Neuronal stem cell (in vitro differentiated cells): ENCODE results near the gene GREB1.

Source experiments
- DNase-seq: peaks from one replicate; pipeline ENCODE4 v3.0.0-alpha.2; 2013; ENCODE audit warnings: low spot score
- H2AFZ ChIP-seq: one replicate; pipeline ENCODE4 v1.6.1; 2013; ENCODE audit warnings: mild to moderate bottlenecking, low read length, inconsistent platforms
- H2AK5ac ChIP-seq: 2 replicates; pipeline ENCODE4 v1.6.1; 2013; ENCODE audit warnings: low read depth, mild to moderate bottlenecking, inconsistent platforms, low read length, moderate library complexity, mixed read lengths
- H2BK120ac ChIP-seq: 2 replicates; pipeline ENCODE4 v1.6.1; 2013; ENCODE audit warnings: low read depth, mild to moderate bottlenecking, inconsistent platforms, low read length, moderate library complexity, mixed read lengths
- H2BK12ac ChIP-seq: one replicate; pipeline ENCODE4 v1.6.1; 2013; ENCODE audit warnings: low read length, inconsistent platforms
- H2BK15ac ChIP-seq: 2 replicates; pipeline ENCODE4 v1.6.1; 2013; ENCODE audit warnings: mild to moderate bottlenecking, low read length, inconsistent platforms, mixed read lengths
- H2BK5ac ChIP-seq: one replicate; pipeline ENCODE4 v1.6.1; 2013; ENCODE audit warnings: inconsistent platforms, mild to moderate bottlenecking, low read length, moderate library complexity
- H3K14ac ChIP-seq: one replicate; pipeline ENCODE4 v1.6.1; 2013; ENCODE audit warnings: low read length, inconsistent platforms
- H3K18ac ChIP-seq: 2 replicates; pipeline ENCODE4 v1.6.1; 2013; ENCODE audit warnings: low read length, inconsistent platforms
- H3K23ac ChIP-seq: 2 replicates; pipeline ENCODE4 v1.6.1; 2013; ENCODE audit warnings: low read depth, mild to moderate bottlenecking, mixed read lengths, low read length, inconsistent platforms; ENCODE audit not compliant: poor library complexity
- H3K27ac ChIP-seq: replicated peaks from 3 replicates; pipeline ENCODE4 v1.5.1; 2013; ENCODE audit warnings: low read length, inconsistent platforms
- H3K27me3 ChIP-seq, 3 experiments: 2 replicates each; pipeline ENCODE4 v1.6.1; 2013; ENCODE audit warnings: low read length in 3 of 3, mild to moderate bottlenecking in 2 of 3, inconsistent platforms in 1 of 3, low read depth in 1 of 3, mixed read lengths in 1 of 3, moderate library complexity in 1 of 3; ENCODE audit not compliant: control insufficient read depth in 3 of 3, insufficient read depth in 3 of 3
- H3K36me3 ChIP-seq, 2 donors: replicated peaks in 1 of 2; 2 replicates each; pipeline ENCODE4 v1.6.1; 2013; ENCODE audit warnings: low read length in 2 of 2; ENCODE audit not compliant: control insufficient read depth in 2 of 2, insufficient read depth in 2 of 2
- H3K4ac ChIP-seq: 2 replicates; pipeline ENCODE4 v1.6.1; 2013; ENCODE audit warnings: inconsistent platforms, mild to moderate bottlenecking, low read length, moderate library complexity
- H3K4me1 ChIP-seq, 2 donors: 1 replicate in 1 of 2; 2 replicates in 1 of 2; pipeline ENCODE4 v1.6.1; 2013; ENCODE audit warnings: low read length in 2 of 2, low read depth in 1 of 2; ENCODE audit not compliant: control insufficient read depth in 2 of 2, insufficient read depth in 1 of 2
- H3K4me2 ChIP-seq: one replicate; pipeline ENCODE4 v1.6.1; 2013; ENCODE audit warnings: mild to moderate bottlenecking, low read length, inconsistent platforms; ENCODE audit not compliant: insufficient read depth, poor library complexity, severe bottlenecking
- H3K4me3 ChIP-seq, 2 donors: 2 replicates each; pipeline ENCODE4 v1.5.1; 2013; ENCODE audit warnings: low read length in 2 of 2, mild to moderate bottlenecking in 2 of 2, inconsistent platforms in 1 of 2, moderate library complexity in 1 of 2
- H3K79me1 ChIP-seq: one replicate; pipeline ENCODE4 v1.6.1; 2013; ENCODE audit warnings: low read depth, mild to moderate bottlenecking, inconsistent platforms, low read length, moderate library complexity
- H3K9ac ChIP-seq: one replicate; pipeline ENCODE4 v1.6.1; 2013; ENCODE audit warnings: mild to moderate bottlenecking, low read depth, low read length, inconsistent platforms; ENCODE audit not compliant: poor library complexity
- H3K9me3 ChIP-seq, 2 donors: replicated peaks in 1 of 2; 2 replicates each; pipeline versions ENCODE3 to v1.6.1; 2013; ENCODE audit warnings: low read length in 2 of 2, mild to moderate bottlenecking in 2 of 2, inconsistent platforms in 1 of 2, low read depth in 1 of 2, mixed read lengths in 1 of 2, moderate library complexity in 1 of 2; ENCODE audit not compliant: control insufficient read depth in 2 of 2, insufficient read depth in 1 of 2
- H4K8ac ChIP-seq: one replicate; pipeline ENCODE4 v1.6.1; 2013; ENCODE audit warnings: low read depth, mild to moderate bottlenecking, inconsistent platforms, low read length, moderate library complexity
- H4K91ac ChIP-seq: one replicate; pipeline ENCODE4 v1.6.1; 2013; ENCODE audit warnings: low read length, low read depth, mild to moderate bottlenecking, inconsistent platforms; ENCODE audit not compliant: poor library complexity
- WGBS, 2 donors: extraction: QIAGEN DNeasy Blood & Tissue Kit; methylation state at CpG; one replicate each; pipeline ENCODE4 v1.1.7; 2013; ENCODE audit warnings: missing lambda C conversion rate in 2 of 2, mixed read lengths in 1 of 2; ENCODE audit not compliant: insufficient read length in 2 of 2, insufficient replicate concordance in 1 of 2; ENCODE audit errors: extremely low coverage in 2 of 2; 5-methylcytosine and 5-hydroxymethylcytosine counted together

GREB1 gene

DNA sequence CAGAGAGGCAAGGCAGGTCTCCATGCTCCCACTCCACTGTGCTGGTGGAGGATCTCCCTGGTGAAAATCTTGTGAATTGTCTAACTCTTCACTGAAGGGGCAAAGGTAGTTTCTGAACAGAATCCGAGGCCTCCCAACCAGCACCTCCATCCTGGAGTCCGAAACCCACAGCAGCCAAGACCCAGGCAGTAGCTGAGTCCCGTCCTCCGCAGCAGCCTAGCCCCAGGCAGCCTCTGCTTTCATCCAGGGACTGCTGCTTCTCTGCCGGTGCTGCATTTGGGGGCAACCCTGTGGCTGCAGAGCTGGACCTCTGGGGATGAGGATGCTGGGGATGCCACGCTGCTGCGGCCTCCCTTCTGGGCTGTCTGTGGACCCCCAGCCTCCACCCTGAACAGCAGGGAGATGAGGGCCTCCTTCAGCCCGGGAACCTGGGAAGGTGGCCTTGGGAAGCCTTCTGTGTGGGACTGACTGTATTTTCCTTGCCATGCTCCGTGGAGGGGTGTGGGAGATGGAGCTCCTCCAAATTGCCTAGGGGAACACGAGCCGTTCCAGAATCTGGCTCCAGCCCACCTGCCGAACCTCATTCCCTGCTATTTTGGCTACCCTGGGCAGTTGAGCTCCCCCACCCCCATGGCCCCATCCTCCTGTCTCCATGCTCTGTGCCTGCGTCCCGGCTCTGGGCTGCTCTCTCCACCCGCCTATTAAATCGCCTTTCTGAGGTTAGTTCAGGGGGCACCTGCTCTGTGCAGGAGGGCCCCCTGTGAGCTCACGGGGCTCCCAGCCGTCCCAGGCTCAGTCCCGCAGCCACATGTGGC is 48.2 kb downstream of the GREB1 start:
- Histone ChIP-seq H3K27me3 (no peaks in the 10 kb centered on the region), H3K79me1 (no peaks in the 10 kb centered on the region), H3K18ac (peak overlapping the region; percentile 76), H4K8ac (no peak overlapping the region), H3K36me3 (peaks cover 34 to 98% of the 10 kb centered on the region in 2 donors), H2AFZ (no peak overlapping the region), H3K14ac (peak overlapping the region; percentile 76), H3K4me1 (peaks cover 7 to 9% of the 10 kb centered on the region in 2 donors), H2BK5ac (no peak overlapping the region), H3K27ac (no peak overlapping the region), H3K4ac (peak overlapping the region; percentile 6), H2AK5ac (peak overlapping the region; percentile 33), H3K4me3 (no peak overlapping the region), H3K23ac (no peak overlapping the region), H2BK15ac (no peak overlapping the region), H3K4me2 (no peak overlapping the region), H2BK120ac (no peak overlapping the region), H3K9me3 (no peaks in the 10 kb centered on the region), H4K91ac (no peak overlapping the region), H2BK12ac (no peak overlapping the region), H3K9ac (no peak overlapping the region)
- WGBS, 2 donors: no CpG with 5 or more reads among the region's 19 CpGs
- no peak for DNase-seq

DNA sequence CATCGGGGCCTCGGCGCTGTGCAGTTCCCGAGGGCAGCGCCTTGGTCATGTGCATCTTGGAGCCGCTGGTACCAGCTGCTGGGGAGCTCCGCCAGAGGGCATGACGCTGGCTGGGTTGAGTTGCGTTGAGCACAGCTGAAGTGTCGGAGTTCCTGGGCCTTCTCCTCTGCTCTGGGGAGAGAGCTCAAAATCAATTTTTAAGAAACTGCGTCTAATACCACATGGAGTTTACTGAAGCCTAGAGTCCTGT is 48.7 kb downstream of the GREB1 start:
- no peak overlapping the region for H2BK5ac ChIP-seq
- DNase-seq: no peak
- H2BK12ac ChIP-seq: no peak overlapping the region
- no peaks in the 10 kb centered on the region for H3K27me3 ChIP-seq
- H3K27ac ChIP-seq: no peak overlapping the region
- H3K4me1 ChIP-seq: peaks cover 7 to 9% of the 10 kb centered on the region in 2 donors
- H3K79me1 ChIP-seq: no peaks in the 10 kb centered on the region
- H2AK5ac ChIP-seq: no peak overlapping the region
- H3K14ac ChIP-seq: peak overlapping the region; percentile 76
- no peaks in the 10 kb centered on the region for H3K9me3 ChIP-seq
- H3K23ac ChIP-seq: no peak overlapping the region
- H3K9ac ChIP-seq: no peak overlapping the region
- H3K36me3 ChIP-seq: peaks cover 34 to 98% of the 10 kb centered on the region in 2 donors
- no peak overlapping the region for H2AFZ ChIP-seq
- no peak overlapping the region for H4K8ac ChIP-seq
- no peak overlapping the region for H4K91ac ChIP-seq
- no peak overlapping the region for H2BK120ac ChIP-seq
- H3K4ac ChIP-seq: peak overlapping the region; percentile 6
- H3K4me2 ChIP-seq: no peak overlapping the region
- no CpG with 5 or more reads among the region's 11 CpGs for WGBS, 2 donors
- H2BK15ac ChIP-seq: no peak overlapping the region
- peak overlapping the region; percentile 76 for H3K18ac ChIP-seq
- no peak overlapping the region for H3K4me3 ChIP-seq

DNA sequence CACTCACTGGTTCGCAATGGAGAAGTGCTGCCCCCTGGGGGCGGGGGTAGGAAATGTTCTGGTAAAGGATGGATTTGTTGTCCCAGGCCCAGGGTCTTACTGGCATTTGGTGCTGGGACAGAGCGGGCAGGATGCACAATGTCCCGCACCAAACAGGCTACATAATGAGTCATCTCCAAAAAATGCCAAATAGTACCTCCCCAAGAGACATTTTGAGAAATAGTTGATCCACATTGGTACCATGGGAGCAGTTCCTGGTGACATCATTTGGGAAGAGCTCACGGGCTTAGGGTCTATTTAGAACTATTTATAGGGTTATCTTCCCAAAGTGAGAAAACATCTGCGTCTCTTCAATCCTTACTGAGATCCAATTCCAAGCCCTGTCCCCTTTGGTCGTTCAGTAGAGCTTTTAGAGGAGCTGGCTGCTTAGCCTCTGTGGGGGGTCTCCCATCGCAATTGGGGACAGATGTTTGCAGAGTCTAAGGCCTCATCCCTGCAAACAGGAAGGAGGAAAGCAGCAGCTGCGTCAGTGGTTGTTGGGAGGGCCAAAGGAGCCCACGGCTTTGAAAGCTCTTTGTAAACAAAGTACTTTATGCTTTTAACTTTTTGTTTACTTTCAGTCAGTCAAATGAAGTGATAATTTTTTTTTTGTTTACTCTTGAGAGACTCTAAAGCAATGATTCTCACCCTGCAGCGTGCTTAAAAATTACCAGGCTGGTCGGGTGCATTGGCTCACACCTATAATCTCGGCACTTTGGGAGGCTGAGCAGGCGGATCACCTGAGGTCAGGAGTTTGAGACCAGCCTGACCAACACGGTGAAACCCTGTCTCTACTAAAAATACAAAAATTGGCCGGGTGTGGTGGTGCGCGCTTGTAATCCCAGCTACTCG is 49.3 kb downstream of the GREB1 start:
- no peak overlapping the region for H2BK12ac ChIP-seq
- H2BK15ac ChIP-seq: no peak overlapping the region
- no peak overlapping the region for H3K4me2 ChIP-seq
- no peak overlapping the region for H3K27ac ChIP-seq
- no peaks in the 10 kb centered on the region for H3K79me1 ChIP-seq
- no peaks in the 10 kb centered on the region for H3K9me3 ChIP-seq
- peak; percentile 76 for DNase-seq
- no peak overlapping the region for H2BK120ac ChIP-seq
- no peak overlapping the region for H4K91ac ChIP-seq
- H2AK5ac ChIP-seq: no peak overlapping the region
- no peak overlapping the region for H3K4ac ChIP-seq
- no peaks in the 10 kb centered on the region for H3K27me3 ChIP-seq
- H2AFZ ChIP-seq: no peak overlapping the region
- H2BK5ac ChIP-seq: no peak overlapping the region
- peaks cover 7 to 9% of the 10 kb centered on the region in 2 donors for H3K4me1 ChIP-seq
- whole genome bisulfite sequencing, 2 donors: no CpG with 5 or more reads among the region's 19 CpGs
- no peak overlapping the region for H4K8ac ChIP-seq
- H3K23ac ChIP-seq: no peak overlapping the region
- no peak overlapping the region for H3K4me3 ChIP-seq
- peaks cover 31 to 98% of the 10 kb centered on the region in 2 donors for H3K36me3 ChIP-seq
- H3K18ac ChIP-seq: no peak overlapping the region
- no peak overlapping the region for H3K14ac ChIP-seq
- no peak overlapping the region for H3K9ac ChIP-seq

DNA sequence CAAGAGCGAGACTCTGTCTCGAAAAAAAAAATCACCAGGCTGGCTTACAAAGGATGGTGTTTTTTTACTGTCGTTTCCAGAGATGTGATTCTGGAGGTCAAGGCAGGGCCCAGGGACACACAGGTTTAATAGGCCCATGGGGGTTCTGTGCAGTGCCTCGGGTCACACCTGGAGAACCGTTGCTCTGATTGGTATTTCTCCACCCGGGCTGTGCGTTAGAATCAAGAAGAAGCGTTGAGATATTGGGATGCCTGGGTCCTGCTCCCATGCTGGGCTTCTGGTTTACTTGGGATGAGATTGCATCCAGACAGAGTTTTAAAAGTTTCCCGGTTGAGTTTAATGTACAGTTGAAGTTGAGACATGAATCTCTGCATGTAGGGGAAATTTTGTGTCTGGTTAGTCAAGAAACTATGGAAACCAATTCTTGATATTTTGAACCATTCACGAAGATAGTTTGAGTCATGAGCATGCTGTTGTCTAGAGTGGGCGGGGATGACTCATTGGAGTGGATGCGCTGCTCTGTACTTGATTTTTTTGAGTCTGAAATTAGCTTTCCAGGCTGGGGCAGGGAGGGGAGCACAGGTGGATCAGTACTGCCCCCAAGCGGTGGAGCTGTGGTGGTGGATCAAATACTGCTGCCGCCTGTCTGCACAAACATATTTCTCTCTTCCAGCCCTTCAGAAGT is 50.1 kb downstream of the GREB1 start:
- peak; percentile 59 for DNase-seq
- no peak overlapping the region for H3K27ac ChIP-seq
- H3K23ac ChIP-seq: no peak overlapping the region

More for the DNA sequence above, 50.1 kb downstream of the GREB1 start:
- Histone ChIP-seq H3K9me3 (no peaks in the 10 kb centered on the region), H3K27me3 (no peaks in the 10 kb centered on the region), H2AFZ (no peak overlapping the region), H4K91ac (no peak overlapping the region), H2BK15ac (no peak overlapping the region), H3K4me3 (no peak overlapping the region), H3K9ac (no peak overlapping the region), H3K4ac (no peak overlapping the region), H2BK5ac (no peak overlapping the region), H3K14ac (no peak overlapping the region), H2AK5ac (no peak overlapping the region), H3K18ac (no peak overlapping the region), H3K79me1 (no peaks in the 10 kb centered on the region), H3K4me2 (no peak overlapping the region), H2BK12ac (no peak overlapping the region), H2BK120ac (no peak overlapping the region), H3K4me1 (peaks cover 7 to 9% of the 10 kb centered on the region in 2 donors), H4K8ac (no peak overlapping the region), H3K36me3 (peaks cover 36 to 98% of the 10 kb centered on the region in 2 donors)
- WGBS, 2 donors: no CpG with 5 or more reads among the region's 14 CpGs
